TTC549 (cell line): Measurements from ENCODE around the gene ZC3HAV1.

Experiments used
- FAIRE-seq: peaks from 2 replicates; lab custom pipeline; 2012; peaks lifted over from hg19 to GRCh38; lab: Jason Lieb, UNC

Gene ZC3HAV1

DNA sequence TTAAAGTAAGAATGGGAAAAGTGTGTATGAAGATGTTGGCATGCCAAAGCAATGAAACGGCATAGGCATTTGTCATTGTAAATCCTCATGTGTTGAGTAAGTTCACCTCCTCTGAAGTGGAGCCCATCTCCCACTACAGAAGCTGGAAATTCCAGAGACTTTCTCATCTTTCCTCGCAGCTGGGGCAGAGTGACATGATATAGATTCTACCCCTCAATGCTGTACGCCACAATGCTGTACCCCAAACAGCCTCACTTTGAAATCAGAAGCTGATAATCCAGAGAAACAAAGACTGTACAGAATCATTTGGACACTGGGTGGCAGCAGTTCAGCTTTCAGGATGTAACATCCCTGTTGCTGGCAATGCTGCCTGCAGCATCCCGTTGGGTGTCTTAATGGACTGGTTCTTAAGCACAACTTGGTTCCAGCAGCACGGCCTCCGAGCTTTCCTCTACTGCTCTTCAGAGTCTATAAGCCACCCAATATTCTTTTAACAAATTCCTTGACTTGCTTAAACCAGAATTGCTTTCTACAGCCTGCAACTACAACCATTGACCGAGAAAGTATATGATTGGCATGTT lies 92.5 kb downstream of the ZC3HAV1 start:
- FAIRE-seq = peak; percentile 64

DNA sequence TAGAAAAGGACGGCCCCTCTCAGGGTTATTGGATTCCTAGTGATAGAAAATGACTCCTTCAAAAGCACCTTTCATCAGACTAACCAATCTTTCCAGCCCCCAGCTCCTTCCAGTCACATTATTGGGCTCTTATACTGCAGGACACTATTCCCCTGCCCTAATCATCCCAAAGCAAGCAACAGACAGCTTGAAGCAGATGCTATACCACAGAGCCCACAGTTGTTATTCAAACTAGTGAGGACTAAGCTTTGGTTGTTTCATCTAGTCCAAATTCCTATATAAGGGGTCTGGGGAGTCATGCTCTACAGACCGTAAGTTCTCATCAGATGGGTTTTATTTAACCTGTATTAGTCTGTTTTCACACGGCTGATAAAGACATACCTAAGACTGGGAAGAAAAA lies 98.1 kb downstream of the ZC3HAV1 start:
- FAIRE-seq = no peak

DNA sequence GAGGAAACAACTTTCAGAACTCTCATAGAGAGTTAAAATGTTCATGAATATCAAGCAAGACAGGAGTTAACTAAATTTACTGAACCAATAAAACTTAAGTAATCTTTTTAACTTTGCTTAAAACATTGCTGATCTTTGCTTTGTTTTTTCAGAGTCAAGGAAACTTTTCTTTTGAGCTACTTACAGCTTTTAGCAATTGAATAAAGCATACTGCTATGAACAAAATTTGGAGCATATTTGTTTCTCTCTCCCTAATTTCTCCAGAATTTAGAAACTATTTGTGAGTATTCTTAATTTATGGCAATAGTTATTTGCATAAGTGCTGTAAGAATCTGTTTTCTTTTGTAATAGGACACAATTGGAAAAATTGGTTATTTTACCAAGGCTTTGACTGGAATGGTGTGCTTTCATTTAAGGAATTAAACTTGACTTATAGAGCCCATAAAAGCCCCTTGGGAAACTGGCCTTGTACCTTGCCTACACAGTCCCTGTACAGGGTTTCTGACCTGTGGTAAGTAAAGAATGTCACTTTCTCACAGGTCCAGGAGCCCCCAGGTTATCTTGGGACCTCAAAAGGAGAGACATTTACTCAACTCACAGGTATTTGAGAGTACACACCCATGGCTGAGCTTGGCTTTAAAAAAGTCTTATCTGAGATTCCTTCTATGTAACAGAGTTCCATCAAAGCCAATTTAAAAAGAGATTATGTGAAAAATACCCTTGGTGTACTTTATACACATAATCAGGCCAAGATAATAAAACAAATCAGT lies 105.0 kb downstream of the ZC3HAV1 start:
- FAIRE-seq = no peak

DNA sequence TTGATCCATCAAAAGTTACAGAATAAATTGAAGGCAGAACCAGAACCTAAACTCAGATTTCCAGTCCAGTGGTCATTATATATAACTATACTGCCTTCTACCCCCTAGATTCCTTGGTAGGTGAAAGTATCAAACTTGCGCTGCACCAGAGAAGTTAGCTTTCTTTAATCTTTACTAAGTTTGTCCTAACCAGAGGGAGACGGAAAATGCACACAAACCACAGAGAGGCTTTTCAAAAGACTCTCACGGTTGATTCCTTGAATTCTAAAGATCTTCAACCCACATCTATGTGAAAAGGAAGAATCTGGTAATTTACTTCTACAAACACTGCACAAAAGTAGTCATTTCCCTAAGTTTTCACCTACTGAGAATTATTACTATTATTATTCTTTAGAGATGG lies 110.1 kb downstream of the ZC3HAV1 start:
- no peak for FAIRE-seq
